Endothelial cell of umbilical vein (primary cell): ENCODE results near the gene CD300LG. TPM values are rescaled to one million over a fixed set of nuclear protein-coding genes. Genes with fewer than 3 reads are reported as not detected.
"Not testable (repeated sequence)": the region's sequence is repeated elsewhere in the genome, so short reads cannot be mapped to it uniquely, and the experiment has no call there.

Source experiments
- Bru-seq: library from RNA; stranded (reverse); fragments of 400-500 nt; gene quantifications from one replicate; lab custom pipeline; 2021; lab: Mats Ljungman, UMichigan
- BruChase-seq, 2 experiments: library from RNA; stranded (reverse); fragments of 400-500 nt; gene quantifications; one replicate each; lab custom pipeline; 2021; lab: Mats Ljungman, UMichigan
- BruUV-seq: library from RNA; stranded (reverse); fragments of 400-500 nt; replicated peaks from 2 replicates; lab custom pipeline; 2021; lab: Mats Ljungman, UMichigan
- CTCF ChIA-PET: fragments of 300-600, 350-600 bp; sonication (Branson Sonifier 250); formaldehyde crosslinking; loops from one replicate; lab custom pipeline; 2021; ENCODE audit warnings: antibody characterized with exemption, inconsistent platforms; lab: Charles Lee
- POLR2A ChIA-PET: fragments of 300-600, 350-600 bp; sonication (Branson Sonifier 250); formaldehyde crosslinking; loops from one replicate; lab custom pipeline; 2021; ENCODE audit warnings: antibody characterized with exemption, inconsistent platforms; lab: Charles Lee
- DNase-seq: peaks from one replicate; pipeline ENCODE4 v3.0.0-alpha.2; 2011; ENCODE audit warnings: low read depth, low spot score
- FAIRE-seq: peaks from 2 replicates; lab custom pipeline; 2011; peaks lifted over from hg19 to GRCh38; lab: Jason Lieb, UNC
- H2AFZ ChIP-seq: 2 replicates; pipeline ENCODE4 v1.6.0; 2012; ENCODE audit warnings: low read depth, low read length, control low read depth, inconsistent platforms
- H3K27ac ChIP-seq: 2 replicates; pipeline ENCODE4 v1.5.1; 2011; ENCODE audit warnings: low read depth, mild to moderate bottlenecking, control low read depth, low read length, moderate library complexity; ENCODE audit not compliant: insufficient read depth
- H3K27me3 ChIP-seq, 2 experiments: 2 replicates each; pipeline versions ENCODE4 v1.6.0 to v1.6.1; 2011; ENCODE audit warnings: low read length in 2 of 2, mixed read lengths in 1 of 2; ENCODE audit not compliant: control insufficient read depth in 2 of 2, insufficient read depth in 2 of 2
- H3K36me3 ChIP-seq, 2 experiments: 2 replicates in 1 of 2; 3 replicates in 1 of 2; pipeline ENCODE4 v1.5.1; 2011; ENCODE audit warnings: low read length in 2 of 2, mild to moderate bottlenecking in 1 of 2, moderate library complexity in 1 of 2; ENCODE audit not compliant: control insufficient read depth in 2 of 2, insufficient read depth in 2 of 2; ENCODE audit errors: extremely low read depth in 1 of 2
- H3K4me1 ChIP-seq: 3 replicates; pipeline ENCODE4 v1.5.1; 2011; ENCODE audit warnings: mild to moderate bottlenecking, low read length; ENCODE audit not compliant: control insufficient read depth, insufficient read depth; ENCODE audit errors: extremely low read depth
- H3K4me2 ChIP-seq: 2 replicates; pipeline ENCODE4 v1.6.1; 2011; ENCODE audit warnings: low read length, control low read depth, mixed read lengths; ENCODE audit not compliant: insufficient read depth
- H3K4me3 ChIP-seq, 3 experiments: fragments of 200-600 bp in 1 of 3; sonication (generic), shearing (Covaris generic) in 1 of 3; replicated peaks in 1 of 3; 2 replicates each; pipeline ENCODE4 v1.5.1; 2011 to 2016; ENCODE audit warnings: control low read depth in 3 of 3, low read length in 3 of 3, mild to moderate bottlenecking in 2 of 3, inconsistent platforms in 1 of 3, low read depth in 1 of 3, moderate library complexity in 1 of 3; ENCODE audit not compliant: insufficient read depth in 1 of 3
- H3K79me2 ChIP-seq: 2 replicates; pipeline ENCODE4 v1.6.0; 2012; ENCODE audit warnings: low read length, inconsistent platforms; ENCODE audit not compliant: control insufficient read depth, insufficient read depth
- H3K9ac ChIP-seq: replicated peaks from 2 replicates; pipeline ENCODE3; 2011; ENCODE audit warnings: low read length, control low read depth; ENCODE audit not compliant: insufficient read depth; ENCODE audit errors: extremely low read depth
- H3K9me1 ChIP-seq: replicated peaks from 3 replicates; pipeline ENCODE4 v1.6.0; 2011; ENCODE audit warnings: mild to moderate bottlenecking, low read length; ENCODE audit not compliant: control insufficient read depth, insufficient read depth; ENCODE audit errors: extremely low read depth
- H3K9me3 ChIP-seq: replicated peaks from 2 replicates; pipeline ENCODE4 v1.5.1; 2012; ENCODE audit warnings: low read length, inconsistent platforms; ENCODE audit not compliant: control insufficient read depth, insufficient read depth
- H4K20me1 ChIP-seq: replicated peaks from 2 replicates; pipeline ENCODE3; 2011; ENCODE audit warnings: mild to moderate bottlenecking, low read length; ENCODE audit not compliant: control insufficient read depth, insufficient read depth; ENCODE audit errors: extremely low read depth
- EZH2 ChIP-seq: IDR thresholded peaks from 2 replicates; pipeline ENCODE4 v1.6.1; 2012; ENCODE audit warnings: borderline replicate concordance, low read depth, mild to moderate bottlenecking, moderate library complexity, low read length, inconsistent platforms; ENCODE audit not compliant: severe bottlenecking
- FOS ChIP-seq: IDR thresholded peaks from 2 replicates; pipeline ENCODE4 v1.6.1; 2011; ENCODE audit warnings: mild to moderate bottlenecking, low read length, moderate library complexity, borderline replicate concordance; ENCODE audit not compliant: insufficient read depth
- GATA2 ChIP-seq: IDR thresholded peaks from 2 replicates; pipeline ENCODE4 v1.7.0; 2011; ENCODE audit warnings: low read depth, mild to moderate bottlenecking, moderate library complexity, mixed read lengths, low read length; ENCODE audit not compliant: insufficient read length, insufficient read depth
- JUN ChIP-seq: IDR thresholded peaks from 2 replicates; pipeline ENCODE4 v1.6.1; 2011; ENCODE audit warnings: borderline replicate concordance, low read depth; ENCODE audit not compliant: insufficient read length, insufficient read depth
- MYC ChIP-seq: IDR thresholded peaks from one replicate; pipeline ENCODE4 v1.6.1; 2011; ENCODE audit warnings: mild to moderate bottlenecking, low read depth, low read length
- POLR2A ChIP-seq: IDR thresholded peaks from 2 replicates; pipeline ENCODE4 v1.6.1; 2012; ENCODE audit warnings: low read depth, mild to moderate bottlenecking, control low read depth, low read length
- POLR2AphosphoS5 ChIP-seq: IDR thresholded peaks from 2 replicates; pipeline ENCODE4 v1.6.1; 2012; ENCODE audit warnings: low read depth, mild to moderate bottlenecking, control low read depth, low read length, moderate library complexity; ENCODE audit not compliant: insufficient read depth
- dilution Hi-C: fragments of 300-500 bp; cut with MboI; formaldehyde crosslinking; loops from one replicate; pipeline ENCODE4 v1.15.0; 2019; ENCODE audit warnings: low sequenced_read_pairs; ENCODE audit not compliant: extremely low pct_ligation_motif_present
- intact Hi-C: fragments of 100-400 bp; cut with micrococcal nuclease; formaldehyde crosslinking; loops from one replicate; pipeline ENCODE4 v1.10.0; 2022
- long read RNA-seq: library from polyadenylated mRNA; stranded (forward); transcript quantifications from one replicate; pipeline ENCODE4 v2.0.0, GENCODE V29; 2021
- polyA minus RNA-seq, 3 experiments: library from RNA; depleted of rRNA, polyadenylated mRNA; stranded (reverse); fragments of >200 nt; gene quantifications; 1 replicate in 1 of 3; 2 replicates in 2 of 3; pipeline ENCODE4 v1.2.3, GENCODE V29; 2011
- polyA plus RNA-seq, 4 experiments: library from polyadenylated mRNA; depleted of rRNA in 3 of 4; stranded (reverse) in 3 of 4; unstranded in 1 of 4; fragments of >200 nt; gene quantifications; 2 replicates each; pipeline versions ENCODE4 v1.2.1 to v1.2.3, GENCODE V29; 2011 to 2012; ENCODE audit warnings: missing spikeins in 1 of 4
- total RNA-seq: library from RNA; stranded (reverse); gene quantifications from 2 replicates; pipeline ENCODE4 v1.2.3, GENCODE V29; 2021
- TF ChIP-seq, protein P1 (sequence below): IDR thresholded peaks from 2 replicates; pipeline ENCODE4 v1.6.1; 2011; ENCODE audit not compliant: insufficient read depth, insufficient read length
- TF ChIP-seq, protein P2 (sequence below), 2 donors: IDR thresholded peaks; 1 replicate in 1 of 2; 2 replicates in 1 of 2; pipeline ENCODE4 v1.5.1; 2011; ENCODE audit warnings: low read length in 2 of 2, mild to moderate bottlenecking in 2 of 2, moderate library complexity in 2 of 2, control low read depth in 1 of 2, inconsistent platforms in 1 of 2, low read depth in 1 of 2; ENCODE audit not compliant: insufficient read depth in 1 of 2; ENCODE audit errors: extremely low read depth in 1 of 2

CD300LG gene, protein sequence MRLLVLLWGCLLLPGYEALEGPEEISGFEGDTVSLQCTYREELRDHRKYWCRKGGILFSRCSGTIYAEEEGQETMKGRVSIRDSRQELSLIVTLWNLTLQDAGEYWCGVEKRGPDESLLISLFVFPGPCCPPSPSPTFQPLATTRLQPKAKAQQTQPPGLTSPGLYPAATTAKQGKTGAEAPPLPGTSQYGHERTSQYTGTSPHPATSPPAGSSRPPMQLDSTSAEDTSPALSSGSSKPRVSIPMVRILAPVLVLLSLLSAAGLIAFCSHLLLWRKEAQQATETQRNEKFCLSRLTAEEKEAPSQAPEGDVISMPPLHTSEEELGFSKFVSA
- total RNA-seq: not detected in 2 replicates
- not detected in 2 replicates for polyA plus RNA-seq
- not detected in 2 replicates for polyA plus RNA-seq (2011; cell fraction: cytosol; rRNA removed)
- not detected in 2 replicates for polyA plus RNA-seq (2011; cell fraction: nucleus; rRNA removed)
- polyA plus RNA-seq (2012): not detected in 2 replicates
- polyA minus RNA-seq: not detected in 2 replicates
- not detected for polyA minus RNA-seq (2011; cell fraction: cytosol; rRNA and poly(A)+ RNA removed)
- not detected in 2 replicates for polyA minus RNA-seq (2011; cell fraction: nucleus; rRNA and poly(A)+ RNA removed)
- Bru-seq, nascent RNA: not detected
- not detected for BruChase-seq, experiment 1, labeled RNA remaining after a 6-hour chase
- not detected for BruChase-seq, experiment 2, labeled RNA remaining after a 2-hour chase
- long read RNA-seq: 0 reads

DNA sequence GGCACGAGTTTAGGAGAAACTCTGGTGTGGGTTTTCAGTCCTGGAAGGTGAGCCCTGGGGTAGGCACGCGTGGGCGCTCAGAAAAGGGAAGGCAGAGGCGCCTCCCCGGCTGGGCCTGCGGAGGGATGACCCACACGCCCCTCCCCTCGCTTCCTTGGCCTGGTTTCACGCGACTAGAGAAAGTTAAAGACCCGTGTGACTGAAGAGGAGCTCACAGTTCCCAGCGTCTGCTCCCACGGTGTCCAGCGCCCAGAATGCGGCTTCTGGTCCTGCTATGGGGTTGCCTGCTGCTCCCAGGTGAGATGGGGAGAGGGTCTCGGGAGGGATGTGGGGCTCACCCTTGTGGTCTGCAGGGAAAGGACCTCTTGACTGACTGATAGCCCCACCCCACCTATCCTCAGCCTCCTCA, at the start of gene CD300LG:
Gene CD300LG (plus strand): TSS at position 214 of the 409 bp plus-strand sequence. CDS start 41 bp downstream, at position 255.
- no peak for DNase-seq
- intact Hi-C loops (loop anchor here (1.0 to 2.0 kb wide), 3 partner anchors 57 to 152 kb away; no protein-coding TSS in a partner anchor), dilution Hi-C loops (no loop called here)
- BruUV-seq: no TSS peak
- Histone ChIP-seq H3K36me3 (no peaks in the 10 kb centered on the region), H4K20me1 (no peaks in the 10 kb centered on the region), H3K27ac (no peak within 1 kb of the TSS), H3K9me3 (no peaks in the 10 kb centered on the region), H3K4me2 (no peak within 1 kb of the TSS), H3K9ac (no peak within 1 kb of the TSS), H3K27me3 (peaks cover 3% of the 10 kb centered on the region in 2 experiments), H3K4me1 (no peaks in the 10 kb centered on the region), H3K79me2 (no peaks in the 10 kb centered on the region), H3K9me1 (no peaks in the 10 kb centered on the region), H2AFZ (no peak within 1 kb of the TSS), H3K4me3 (no peak within 1 kb of the TSS)
- ChIA-PET POLR2A (no interaction called here), CTCF (interaction anchor here (1.0 to 3.8 kb wide), 26 partner anchors 9 to 153 kb away, joined by 3 to 153 read pairs (median 8); partner anchors contain the start of genes CFAP97D1, DUSP3 and MPP3)
- no peak for FAIRE-seq
- no peak for TF ChIP-seq FOS
- TF ChIP-seq GATA2: no peak
- TF ChIP-seq POLR2AphosphoS5: no peak
- TF ChIP-seq EZH2: no peak
- TF ChIP-seq POLR2A: no peak
- TF ChIP-seq JUN: no peak
- TF ChIP-seq, protein P1, sequence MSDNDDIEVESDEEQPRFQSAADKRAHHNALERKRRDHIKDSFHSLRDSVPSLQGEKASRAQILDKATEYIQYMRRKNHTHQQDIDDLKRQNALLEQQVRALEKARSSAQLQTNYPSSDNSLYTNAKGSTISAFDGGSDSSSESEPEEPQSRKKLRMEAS: no peak
- TF ChIP-seq MYC: no peak
- TF ChIP-seq, protein P2, sequence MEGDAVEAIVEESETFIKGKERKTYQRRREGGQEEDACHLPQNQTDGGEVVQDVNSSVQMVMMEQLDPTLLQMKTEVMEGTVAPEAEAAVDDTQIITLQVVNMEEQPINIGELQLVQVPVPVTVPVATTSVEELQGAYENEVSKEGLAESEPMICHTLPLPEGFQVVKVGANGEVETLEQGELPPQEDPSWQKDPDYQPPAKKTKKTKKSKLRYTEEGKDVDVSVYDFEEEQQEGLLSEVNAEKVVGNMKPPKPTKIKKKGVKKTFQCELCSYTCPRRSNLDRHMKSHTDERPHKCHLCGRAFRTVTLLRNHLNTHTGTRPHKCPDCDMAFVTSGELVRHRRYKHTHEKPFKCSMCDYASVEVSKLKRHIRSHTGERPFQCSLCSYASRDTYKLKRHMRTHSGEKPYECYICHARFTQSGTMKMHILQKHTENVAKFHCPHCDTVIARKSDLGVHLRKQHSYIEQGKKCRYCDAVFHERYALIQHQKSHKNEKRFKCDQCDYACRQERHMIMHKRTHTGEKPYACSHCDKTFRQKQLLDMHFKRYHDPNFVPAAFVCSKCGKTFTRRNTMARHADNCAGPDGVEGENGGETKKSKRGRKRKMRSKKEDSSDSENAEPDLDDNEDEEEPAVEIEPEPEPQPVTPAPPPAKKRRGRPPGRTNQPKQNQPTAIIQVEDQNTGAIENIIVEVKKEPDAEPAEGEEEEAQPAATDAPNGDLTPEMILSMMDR (IDR thresholded peaks at IDR 0.05; ENCODE audit: extremely low read depth in 1 of 2, insufficient read depth in 1 of 2, low read depth in 1 of 2, low read length in 2 of 2): no peak

DNA sequence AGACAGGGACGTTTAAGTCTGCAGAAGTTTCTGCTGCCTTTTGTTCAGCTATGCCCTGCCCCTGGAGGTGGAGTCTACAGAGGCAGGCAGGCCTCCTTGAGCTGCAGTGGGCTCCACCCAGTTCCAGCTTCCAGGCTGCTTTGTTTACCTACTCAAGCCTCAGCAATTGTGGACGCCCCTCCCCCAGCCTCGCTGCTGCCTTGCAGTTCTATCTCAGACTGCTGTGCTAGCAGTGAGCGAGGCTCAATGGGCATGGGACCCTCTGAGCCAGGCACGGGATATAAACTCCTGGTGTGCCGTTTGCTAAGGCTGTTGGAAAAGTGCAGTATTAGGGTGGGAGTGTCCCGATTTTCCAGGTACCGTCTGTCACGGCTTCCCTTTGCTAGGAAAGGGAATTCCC, 49.0 kb upstream of the CD300LG start:
- BruUV-seq, intact Hi-C loops, H3K4me2 ChIP-seq, DNase-seq, dilution Hi-C loops, H3K9ac ChIP-seq, H3K79me2 ChIP-seq, H3K4me3 ChIP-seq, H3K4me1 ChIP-seq, H2AFZ ChIP-seq, H3K27me3 ChIP-seq, H3K9me3 ChIP-seq, H3K9me1 ChIP-seq, FAIRE-seq, H3K36me3 ChIP-seq, H3K27ac ChIP-seq, H4K20me1 ChIP-seq: not testable (repeated sequence)
- POLR2A ChIA-PET: interaction anchor here (0.6 kb wide), 1 partner anchor 44 kb away, joined by 7 read pairs; no protein-coding TSS in a partner anchor
- CTCF ChIA-PET: interaction anchor here (1.3 to 1.4 kb wide), 2 partner anchors 31 to 48 kb away, joined by 3 to 4 read pairs; no protein-coding TSS in a partner anchor
